KMS-11 (cell line): ENCODE measurements around the gene C4orf54.

Experiments used
- H2AFZ ChIP-seq: fragments of 200-600 bp; sonication (generic); 2 replicates; pipeline ENCODE4 v1.6.1; 2016; ENCODE audit warnings: antibody characterized with exemption, mixed run types, low read depth
- H3K27ac ChIP-seq: fragments of 200-600 bp; sonication (generic); 2 replicates; pipeline ENCODE4 v1.6.1; 2016; ENCODE audit warnings: mild to moderate bottlenecking, mixed run types
- H3K27me3 ChIP-seq: fragments of 200-600 bp; sonication (generic); 2 replicates; pipeline ENCODE4 v1.6.1; 2017; ENCODE audit warnings: mild to moderate bottlenecking, low read depth, mixed run types, moderate library complexity; ENCODE audit not compliant: insufficient read depth
- H3K36me3 ChIP-seq: fragments of 200-600 bp; sonication (generic); 2 replicates; pipeline ENCODE4 v1.6.1; 2017; ENCODE audit warnings: mild to moderate bottlenecking, mixed run types; ENCODE audit not compliant: insufficient read depth
- H3K4me1 ChIP-seq: fragments of 200-600 bp; sonication (generic); 2 replicates; pipeline ENCODE4 v1.6.1; 2016; ENCODE audit warnings: mild to moderate bottlenecking, low read depth, mixed run types; ENCODE audit not compliant: poor library complexity, severe bottlenecking
- H3K4me2 ChIP-seq: fragments of 200-600 bp; sonication (generic); 2 replicates; pipeline ENCODE4 v1.7.0; 2016; ENCODE audit warnings: mild to moderate bottlenecking, mixed run types
- H3K4me3 ChIP-seq: fragments of 200-600 bp; sonication (generic); IDR thresholded peaks from 2 replicates; pipeline ENCODE4 v1.6.1; 2017; ENCODE audit warnings: low read depth, low read length, mixed read lengths; ENCODE audit not compliant: insufficient read depth
- H3K79me2 ChIP-seq: fragments of 200-600 bp; sonication (generic); 2 replicates; pipeline ENCODE4 v1.6.1; 2016; ENCODE audit warnings: low read depth, mixed run types; ENCODE audit not compliant: insufficient read depth
- H3K9ac ChIP-seq: fragments of 200-600 bp; sonication (generic); 2 replicates; pipeline ENCODE4 v1.6.1; 2016; ENCODE audit warnings: mild to moderate bottlenecking, mixed run types
- H4K20me1 ChIP-seq: fragments of 200-600 bp; sonication (generic); 2 replicates; pipeline ENCODE4 v1.6.1; 2016; ENCODE audit warnings: mild to moderate bottlenecking, mixed run types; ENCODE audit not compliant: insufficient read depth
- TF ChIP-seq, protein P1 (sequence below): fragments of 200-600 bp; sonication (generic); conservative IDR thresholded peaks from 2 replicates; pipeline ENCODE4 v1.6.1; 2017; ENCODE audit warnings: low read depth, mild to moderate bottlenecking, antibody characterized with exemption, low read length, moderate library complexity, mixed read lengths

Gene C4orf54

DNA sequence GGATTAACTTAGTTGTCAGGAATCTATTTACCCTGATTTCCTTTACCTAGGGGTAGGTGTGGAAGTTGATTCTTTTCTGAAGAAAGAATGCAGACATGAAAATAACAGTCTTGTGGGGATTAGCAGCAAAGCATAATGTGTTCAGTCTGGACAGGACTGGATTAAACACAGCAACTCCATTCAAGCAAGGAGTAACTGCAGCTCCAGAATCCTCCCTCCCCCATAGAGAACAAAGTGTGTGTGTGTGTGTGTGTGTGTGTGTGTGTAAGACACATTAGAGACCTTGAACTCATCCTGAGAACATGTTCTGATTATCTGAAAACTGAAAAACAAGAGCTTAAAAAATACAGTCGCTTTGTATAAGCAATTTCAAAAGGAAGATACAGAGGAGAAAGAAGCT lies 9.3 kb downstream of the C4orf54 start:
- Histone ChIP-seq H3K79me2 (no peaks in the 10 kb centered on the region), H3K27me3 (no peaks in the 10 kb centered on the region), H3K9ac (no peak overlapping the region), H4K20me1 (no peaks in the 10 kb centered on the region), H3K4me1 (no peaks in the 10 kb centered on the region), H3K27ac (no peak overlapping the region), H3K4me3 (no peak overlapping the region), H2AFZ (no peak overlapping the region), H3K36me3 (no peaks in the 10 kb centered on the region), H3K4me2 (no peak overlapping the region)
- TF ChIP-seq, protein P1, sequence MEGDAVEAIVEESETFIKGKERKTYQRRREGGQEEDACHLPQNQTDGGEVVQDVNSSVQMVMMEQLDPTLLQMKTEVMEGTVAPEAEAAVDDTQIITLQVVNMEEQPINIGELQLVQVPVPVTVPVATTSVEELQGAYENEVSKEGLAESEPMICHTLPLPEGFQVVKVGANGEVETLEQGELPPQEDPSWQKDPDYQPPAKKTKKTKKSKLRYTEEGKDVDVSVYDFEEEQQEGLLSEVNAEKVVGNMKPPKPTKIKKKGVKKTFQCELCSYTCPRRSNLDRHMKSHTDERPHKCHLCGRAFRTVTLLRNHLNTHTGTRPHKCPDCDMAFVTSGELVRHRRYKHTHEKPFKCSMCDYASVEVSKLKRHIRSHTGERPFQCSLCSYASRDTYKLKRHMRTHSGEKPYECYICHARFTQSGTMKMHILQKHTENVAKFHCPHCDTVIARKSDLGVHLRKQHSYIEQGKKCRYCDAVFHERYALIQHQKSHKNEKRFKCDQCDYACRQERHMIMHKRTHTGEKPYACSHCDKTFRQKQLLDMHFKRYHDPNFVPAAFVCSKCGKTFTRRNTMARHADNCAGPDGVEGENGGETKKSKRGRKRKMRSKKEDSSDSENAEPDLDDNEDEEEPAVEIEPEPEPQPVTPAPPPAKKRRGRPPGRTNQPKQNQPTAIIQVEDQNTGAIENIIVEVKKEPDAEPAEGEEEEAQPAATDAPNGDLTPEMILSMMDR, result no peak

DNA sequence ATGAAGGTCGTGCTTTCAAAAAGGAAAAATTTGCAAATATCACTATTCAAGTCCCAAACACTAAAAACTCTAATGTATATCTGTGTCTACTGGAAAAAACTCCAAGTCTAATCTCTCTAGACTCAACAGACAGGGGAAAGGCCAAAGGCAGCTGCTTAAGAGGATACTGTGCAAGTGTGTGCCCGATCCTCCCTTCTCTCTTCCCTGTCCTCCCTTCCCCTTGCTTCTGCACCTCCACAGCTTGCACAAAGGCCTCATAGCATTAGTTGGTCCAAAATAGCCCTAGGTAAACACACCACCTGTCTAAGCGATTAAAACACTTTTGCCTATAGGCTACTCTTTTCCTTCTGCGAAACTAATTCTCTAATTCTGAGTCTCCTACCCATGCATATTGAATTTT lies 10.6 kb downstream of the C4orf54 start:
- H3K27me3 ChIP-seq, result no peaks in the 10 kb centered on the region
- no peaks in the 10 kb centered on the region for H3K36me3 ChIP-seq
- H3K9ac ChIP-seq, result no peak overlapping the region
- H3K4me2 ChIP-seq, result no peak overlapping the region
- TF ChIP-seq, protein P1, result no peak
- no peaks in the 10 kb centered on the region for H3K79me2 ChIP-seq
- no peak overlapping the region for H3K27ac ChIP-seq
- H3K4me1 ChIP-seq, result no peaks in the 10 kb centered on the region
- H3K4me3 ChIP-seq, result no peak overlapping the region
- H2AFZ ChIP-seq, result no peak overlapping the region
- no peaks in the 10 kb centered on the region for H4K20me1 ChIP-seq

- Histone ChIP-seq H3K27me3 (no peaks in the 10 kb centered on the region), H3K36me3 (no peaks in the 10 kb centered on the region), H3K4me3 (no peak overlapping the region), H3K9ac (no peak overlapping the region), H2AFZ (no peak overlapping the region), H3K4me2 (no peak overlapping the region), H3K4me1 (no peaks in the 10 kb centered on the region), H3K27ac (no peak overlapping the region), H4K20me1 (no peaks in the 10 kb centered on the region), H3K79me2 (no peaks in the 10 kb centered on the region)
- TF ChIP-seq, protein P1, result no peak
Observed at GRCh38 chr4:99645638-99646037, 12.0 kb downstream of the C4orf54 start.

DNA sequence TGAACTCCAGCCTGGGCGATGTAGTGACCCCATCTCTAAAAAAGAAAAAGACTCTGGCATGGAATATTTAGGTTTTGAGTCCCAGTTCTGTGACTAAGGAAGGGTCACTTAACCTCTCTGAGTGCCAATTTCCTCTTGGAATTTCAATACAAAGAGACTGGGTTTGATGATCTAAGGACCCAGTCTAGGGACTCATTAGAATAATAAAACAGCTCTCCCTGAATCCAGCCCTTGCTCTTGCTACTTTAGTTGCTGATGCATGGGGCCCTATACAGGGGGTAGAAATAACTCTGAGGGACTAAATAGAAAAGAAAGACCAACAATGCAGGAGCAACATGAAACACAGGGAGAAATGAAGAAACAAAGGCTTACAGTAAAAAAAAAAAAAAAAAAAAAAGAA lies 12.6 kb downstream of the C4orf54 start:
- TF ChIP-seq, protein P1, result no peak
- Histone ChIP-seq H4K20me1 (no peaks in the 10 kb centered on the region), H3K4me2 (no peak overlapping the region), H3K79me2 (no peaks in the 10 kb centered on the region), H3K9ac (no peak overlapping the region), H3K36me3 (no peaks in the 10 kb centered on the region), H3K27me3 (no peaks in the 10 kb centered on the region), H2AFZ (no peak overlapping the region), H3K27ac (no peak overlapping the region), H3K4me3 (no peak overlapping the region), H3K4me1 (no peaks in the 10 kb centered on the region)
